ENCODE measurements around the gene IL1RL1. TPM values are rescaled to one million over a fixed set of nuclear protein-coding genes. Genes with fewer than 3 reads are reported as not detected.

The IL1RL1 gene
- not detected for polyA plus RNA-seq (2012; ENCODE audit: missing spikeins)

DNA sequence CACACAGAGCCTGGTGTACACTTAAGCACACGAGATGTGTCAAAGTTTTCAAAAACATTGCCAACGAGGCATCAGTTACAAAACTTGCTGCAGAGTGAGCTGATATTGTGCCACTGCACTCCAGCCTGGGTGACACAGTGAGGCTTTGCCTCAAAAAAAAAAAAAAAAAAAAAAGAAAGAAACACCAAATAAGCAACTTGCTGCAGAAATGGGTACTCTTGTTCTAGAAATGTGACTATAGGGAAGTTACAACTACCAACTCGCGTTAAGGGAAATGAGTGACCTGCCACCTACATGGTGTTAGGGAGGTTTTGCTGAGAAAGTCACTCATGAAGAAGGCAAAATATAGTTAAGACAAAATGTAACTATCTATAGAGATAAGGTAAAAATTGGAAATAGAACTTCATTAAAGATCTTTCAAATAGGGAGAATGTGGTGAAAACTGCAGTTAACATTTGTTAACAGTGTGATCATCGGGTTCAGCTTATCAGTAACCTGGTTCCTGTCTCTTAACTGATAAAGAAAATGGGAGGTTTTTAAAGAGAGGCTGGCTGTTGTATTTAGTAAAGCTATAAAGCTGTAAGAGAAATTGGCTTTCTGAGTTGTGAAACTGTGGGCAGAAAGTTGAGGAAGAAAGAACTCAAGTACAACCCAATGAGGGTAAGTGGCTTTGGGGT is at the start of gene IL1RL1:
Gene IL1RL1 (plus strand): TSS at position 600 of the 677 bp plus-strand sequence. CDS start 26,702 bp downstream, outside the sequence.
- DNase-seq (ENCODE audit: insufficient read length), result no peak
- TF ChIP-seq TAF1 (IDR thresholded peaks at IDR 0.05; ENCODE audit: borderline replicate concordance, low read depth, low read length), result no peak
- FAIRE-seq, result no peak

- FAIRE-seq, result no peak
- no peak for DNase-seq (ENCODE audit: insufficient read length)
- TF ChIP-seq POLR2A (IDR thresholded peaks at IDR 0.05; ENCODE audit: low read depth, low read length) (no peak), TAF1 (IDR thresholded peaks at IDR 0.05; ENCODE audit: borderline replicate concordance, low read depth, low read length) (no peak), POLR2AphosphoS5 (IDR thresholded peaks at IDR 0.05; ENCODE audit: low read depth, low read length) (no peak)
Observed at GRCh38 chr2:102262216-102263129, 48.9 kb upstream of the IL1RL1 start.

DNA sequence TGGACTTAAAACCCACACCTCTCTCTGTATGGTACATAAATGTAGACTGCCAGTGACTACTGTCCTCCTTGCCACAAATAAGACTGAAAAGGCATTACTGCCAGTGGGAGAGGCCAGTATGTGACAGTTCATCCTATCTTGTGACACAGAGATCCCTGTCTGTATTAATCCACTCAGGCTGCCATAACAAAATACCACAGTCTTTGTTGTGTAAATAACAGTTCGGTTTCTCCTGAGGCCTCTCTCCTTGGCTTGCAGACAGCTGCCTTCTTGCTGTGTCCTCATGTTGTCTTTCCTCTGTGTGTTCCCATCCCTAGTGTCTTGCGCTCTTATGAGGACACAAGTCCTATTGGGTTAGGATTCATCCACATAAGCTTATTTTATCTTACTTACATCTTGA is 46.4 kb upstream of the IL1RL1 start:
- no peak for DNase-seq (ENCODE audit: insufficient read length)
- no peak for FAIRE-seq
- TF ChIP-seq POLR2A (IDR thresholded peaks at IDR 0.05; ENCODE audit: low read depth, low read length) (no peak), POLR2AphosphoS5 (IDR thresholded peaks at IDR 0.05; ENCODE audit: low read depth, low read length) (no peak), TAF1 (IDR thresholded peaks at IDR 0.05; ENCODE audit: borderline replicate concordance, low read depth, low read length) (no peak)

DNA sequence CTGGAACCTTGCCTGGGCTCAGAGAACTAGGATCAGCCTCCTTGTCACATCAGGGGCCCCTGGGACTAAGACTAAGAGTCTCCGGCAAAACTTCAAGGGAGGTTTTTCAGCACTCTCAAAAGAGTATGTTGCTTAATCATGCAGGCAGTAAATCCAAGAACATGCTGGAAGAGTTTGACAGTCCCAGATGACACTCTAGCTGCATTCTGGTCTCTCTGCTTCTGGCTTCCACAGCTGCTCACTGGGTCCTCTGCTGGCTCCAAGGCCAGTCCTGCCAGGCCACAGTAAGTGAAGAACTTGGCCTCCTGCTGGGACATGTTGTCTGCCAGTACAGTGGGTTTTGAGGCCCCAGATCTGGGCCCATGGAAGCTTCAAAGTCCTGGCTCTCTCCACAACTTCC is 45.2 kb upstream of the IL1RL1 start:
- DNase-seq (ENCODE audit: insufficient read length) (no peak), FAIRE-seq (no peak)
- TF ChIP-seq POLR2A (IDR thresholded peaks at IDR 0.05; ENCODE audit: low read depth, low read length), result no peak
- no peak for TF ChIP-seq TAF1 (IDR thresholded peaks at IDR 0.05; ENCODE audit: borderline replicate concordance, low read depth, low read length)
- TF ChIP-seq POLR2AphosphoS5 (IDR thresholded peaks at IDR 0.05; ENCODE audit: low read depth, low read length), result no peak

- no peak for FAIRE-seq
- no peak for DNase-seq (ENCODE audit: insufficient read length)
- no peak for TF ChIP-seq TAF1 (IDR thresholded peaks at IDR 0.05; ENCODE audit: borderline replicate concordance, low read depth, low read length)
- TF ChIP-seq POLR2A (IDR thresholded peaks at IDR 0.05; ENCODE audit: low read depth, low read length), result no peak
- no peak for TF ChIP-seq POLR2AphosphoS5 (IDR thresholded peaks at IDR 0.05; ENCODE audit: low read depth, low read length)
Observed at GRCh38 chr2:102267774-102268173, 43.6 kb upstream of the IL1RL1 start.

DNA sequence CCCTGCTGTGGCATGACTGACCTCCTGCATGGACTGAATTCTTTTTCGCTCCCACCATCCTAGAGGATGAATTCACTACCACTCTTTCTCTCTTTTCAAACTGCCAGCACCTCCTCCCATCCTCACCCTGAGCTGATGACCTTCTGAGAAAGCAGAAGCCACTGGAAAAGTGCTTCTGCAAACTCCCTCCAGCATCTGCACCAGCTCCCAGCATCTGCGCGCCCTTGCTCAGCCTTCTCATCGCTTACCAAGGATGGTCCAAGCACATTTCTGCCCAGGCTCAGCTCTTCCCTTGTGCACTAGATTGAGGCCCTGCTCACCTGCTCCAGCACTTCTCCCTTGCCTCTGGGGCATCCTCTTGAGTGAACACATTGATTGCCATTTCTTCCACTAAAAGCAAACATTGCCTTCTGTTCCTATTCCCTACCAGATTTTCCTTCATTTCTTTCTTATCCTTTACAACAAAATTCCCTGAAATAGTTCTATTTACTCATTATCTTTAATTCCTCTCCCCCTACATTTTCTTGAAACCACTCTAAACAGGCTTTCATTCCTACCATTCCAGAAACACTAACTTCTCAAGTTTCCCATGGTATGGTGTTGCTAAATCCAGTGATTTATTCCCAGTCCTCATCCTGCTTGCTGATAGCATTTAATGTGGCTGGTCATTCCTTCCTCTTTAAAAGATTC is 42.7 kb upstream of the IL1RL1 start:
- DNase-seq (ENCODE audit: insufficient read length) (no peak), FAIRE-seq (no peak)
- no peak for TF ChIP-seq POLR2A (IDR thresholded peaks at IDR 0.05; ENCODE audit: low read depth, low read length)
- TF ChIP-seq POLR2AphosphoS5 (IDR thresholded peaks at IDR 0.05; ENCODE audit: low read depth, low read length), result no peak
- no peak for TF ChIP-seq TAF1 (IDR thresholded peaks at IDR 0.05; ENCODE audit: borderline replicate concordance, low read depth, low read length)

GRCh38 chr2:102269200-102269524 is 42.2 kb upstream of the IL1RL1 start:
- DNase-seq (ENCODE audit: insufficient read length), result no peak
- TF ChIP-seq POLR2A (IDR thresholded peaks at IDR 0.05; ENCODE audit: low read depth, low read length), result no peak
- TF ChIP-seq TAF1 (IDR thresholded peaks at IDR 0.05; ENCODE audit: borderline replicate concordance, low read depth, low read length), result no peak
- TF ChIP-seq POLR2AphosphoS5 (IDR thresholded peaks at IDR 0.05; ENCODE audit: low read depth, low read length), result no peak
- no peak for FAIRE-seq

DNA sequence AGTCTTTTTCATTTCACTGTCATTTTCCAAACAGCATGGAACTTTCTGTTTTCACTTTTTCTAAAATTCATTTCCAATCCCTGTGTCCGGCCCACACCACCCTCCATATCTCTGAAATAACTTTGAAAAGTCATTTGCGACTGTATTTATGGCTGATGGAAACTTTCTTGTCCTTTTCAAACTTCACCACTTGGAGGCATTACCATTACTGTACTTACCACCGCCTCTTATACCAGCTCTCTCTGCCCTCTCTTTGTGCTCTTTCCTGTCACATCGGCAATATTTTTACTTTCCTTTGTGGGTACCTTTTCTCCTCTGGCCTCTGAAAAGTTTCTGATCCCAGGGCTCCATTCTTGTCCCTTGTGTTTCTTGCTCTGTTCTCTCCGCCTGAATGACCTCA is 39.5 kb upstream of the IL1RL1 start:
- TF ChIP-seq POLR2A (IDR thresholded peaks at IDR 0.05; ENCODE audit: low read depth, low read length) (no peak), TAF1 (IDR thresholded peaks at IDR 0.05; ENCODE audit: borderline replicate concordance, low read depth, low read length) (no peak), POLR2AphosphoS5 (IDR thresholded peaks at IDR 0.05; ENCODE audit: low read depth, low read length) (no peak)
- DNase-seq (ENCODE audit: insufficient read length) (no peak), FAIRE-seq (no peak)

DNA sequence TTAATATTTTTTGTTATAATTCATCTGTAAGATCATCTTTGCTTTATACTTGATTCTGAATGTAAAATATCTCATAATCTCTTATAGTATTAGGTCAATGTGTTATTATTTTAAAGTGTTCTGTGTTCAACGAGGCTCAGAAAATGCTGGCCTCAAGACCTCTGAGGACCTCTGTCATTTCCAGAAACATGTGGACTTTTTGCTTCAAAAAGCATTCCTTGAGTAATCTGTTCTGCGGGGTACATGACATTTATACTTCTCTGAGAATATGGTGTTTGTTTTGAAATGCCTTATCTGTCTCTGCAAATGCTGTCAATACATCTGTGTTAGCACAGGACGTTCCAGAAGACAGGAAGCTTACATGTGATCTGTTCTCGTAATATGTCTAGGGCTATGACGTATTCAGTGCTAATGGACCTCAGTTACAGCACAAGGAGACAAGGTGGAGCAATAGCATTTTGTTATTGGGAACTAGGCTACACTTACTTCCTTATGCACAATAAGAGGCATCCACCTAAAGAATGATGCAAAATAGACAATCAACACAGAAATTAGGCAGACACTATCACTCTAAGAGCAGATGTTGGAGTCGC is 37.6 kb upstream of the IL1RL1 start:
- FAIRE-seq, result no peak
- TF ChIP-seq POLR2A (IDR thresholded peaks at IDR 0.05; ENCODE audit: low read depth, low read length) (no peak), POLR2AphosphoS5 (IDR thresholded peaks at IDR 0.05; ENCODE audit: low read depth, low read length) (no peak), TAF1 (IDR thresholded peaks at IDR 0.05; ENCODE audit: borderline replicate concordance, low read depth, low read length) (no peak)
- no peak for DNase-seq (ENCODE audit: insufficient read length)

DNA sequence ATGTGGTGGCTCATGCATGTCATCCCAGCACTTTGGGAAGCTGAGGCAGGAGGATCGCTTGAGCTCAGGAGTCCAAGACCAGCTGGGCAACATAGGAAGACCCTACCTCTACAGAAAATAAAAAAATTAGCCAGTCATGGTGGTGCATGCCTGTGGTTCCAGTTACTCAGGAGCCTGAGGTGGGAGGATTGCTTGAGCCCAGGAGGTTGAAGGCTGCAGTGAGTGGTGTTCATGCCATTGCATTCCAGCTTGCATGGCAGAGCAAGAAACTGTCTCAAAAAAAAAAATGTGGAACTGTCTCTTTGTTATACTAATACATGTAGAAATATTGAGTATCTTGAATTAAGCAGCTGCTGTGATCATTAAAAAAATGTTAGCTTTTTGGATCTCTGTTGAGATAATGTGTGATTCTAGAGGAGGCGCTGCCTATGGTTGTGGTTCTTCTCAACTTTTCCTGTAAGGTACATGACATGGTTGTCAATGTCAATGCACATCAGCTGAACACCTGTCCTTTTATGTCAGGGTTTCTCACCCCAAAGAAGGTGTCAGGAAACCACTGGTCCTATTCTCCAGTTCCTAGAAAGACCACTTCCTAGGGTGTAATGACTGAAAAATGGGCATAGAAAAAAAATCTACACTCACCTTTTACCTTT is 34.7 kb upstream of the IL1RL1 start:
- DNase-seq (ENCODE audit: insufficient read length) (no peak), FAIRE-seq (no peak)
- TF ChIP-seq POLR2A (IDR thresholded peaks at IDR 0.05; ENCODE audit: low read depth, low read length) (no peak), POLR2AphosphoS5 (IDR thresholded peaks at IDR 0.05; ENCODE audit: low read depth, low read length) (no peak)

DNA sequence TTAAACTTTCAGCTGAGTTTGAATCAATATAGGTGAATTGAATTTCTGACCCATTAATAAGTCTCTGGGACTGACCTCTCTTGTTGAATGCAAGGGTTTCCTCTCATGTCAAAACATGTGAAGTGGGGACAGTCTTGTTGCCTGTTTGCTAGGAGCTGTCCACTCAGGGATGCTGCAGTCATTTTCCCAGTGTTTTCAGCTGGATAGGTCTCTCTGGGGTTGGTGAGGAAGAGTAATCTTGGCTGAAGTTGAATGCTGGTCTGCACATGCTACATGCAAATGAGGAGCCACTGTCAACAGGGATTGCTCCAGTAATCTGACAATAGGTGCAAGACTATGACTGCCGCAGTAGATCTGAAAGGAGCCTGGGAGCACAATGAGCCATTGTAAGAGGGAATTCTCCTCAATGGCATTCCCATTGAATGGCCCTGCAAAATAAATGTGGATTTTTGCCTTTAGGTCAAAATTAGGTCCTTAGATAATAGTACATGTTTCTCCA is 34.1 kb upstream of the IL1RL1 start:
- no peak for FAIRE-seq
- no peak for DNase-seq (ENCODE audit: insufficient read length)
- TF ChIP-seq POLR2A (IDR thresholded peaks at IDR 0.05; ENCODE audit: low read depth, low read length), result no peak
- no peak for TF ChIP-seq POLR2AphosphoS5 (IDR thresholded peaks at IDR 0.05; ENCODE audit: low read depth, low read length)
- no peak for TF ChIP-seq TAF1 (IDR thresholded peaks at IDR 0.05; ENCODE audit: borderline replicate concordance, low read depth, low read length)
